Stimulated activated CD4-positive, alpha-beta T cell treated with anti-CD3 and anti-CD28 coated beads, Interleukin-1b, Interleukin-23, amount 100 ng/mL, for 4 hours (primary cell): Measurements from ENCODE around the gene PTCD1.

Source experiments
- DNase-seq, 2 donors: peaks; one replicate each; pipeline ENCODE4 v3.0.0-alpha.2; 2020; ENCODE audit warnings: low read depth in 2 of 2

Gene PTCD1

DNA sequence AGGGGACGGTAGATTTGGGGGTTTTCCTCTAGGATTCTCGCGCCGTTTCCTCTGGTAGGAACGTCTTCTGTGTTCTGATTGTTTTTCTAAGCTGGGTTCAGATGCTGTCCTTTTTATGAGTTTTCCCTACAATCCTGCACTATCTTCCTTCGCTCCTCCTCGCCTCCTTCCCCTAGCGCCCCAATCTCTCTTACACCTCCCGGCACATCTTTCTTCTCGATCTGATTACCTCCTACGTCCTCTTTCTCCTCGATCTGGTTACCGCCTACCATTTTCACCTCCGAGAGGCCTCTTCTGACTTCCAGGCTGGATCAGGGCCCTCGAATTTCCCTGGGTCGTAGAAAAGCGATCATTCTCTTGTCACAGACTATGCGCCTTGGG lies 29.4 kb downstream of the PTCD1 start:
- DNase-seq = no peak

GRCh38 chr7:99408379-99409191 lies 30.0 kb downstream of the PTCD1 start, which contains the start of the genes BUD31 and PDAP1:
BUD31 (plus strand) TSS chr7:99408969; CDS start chr7:99411093, 2,124 bp downstream.
PDAP1 (minus strand) TSS chr7:99408597; CDS start chr7:99408548, 49 bp downstream.
- DNase-seq = peak; percentile 74 to 96

GRCh38 chr7:99407872-99408378 lies 30.7 kb downstream of the PTCD1 start:
- DNase-seq = peak in 1 of 2 donors; percentile 24

DNA sequence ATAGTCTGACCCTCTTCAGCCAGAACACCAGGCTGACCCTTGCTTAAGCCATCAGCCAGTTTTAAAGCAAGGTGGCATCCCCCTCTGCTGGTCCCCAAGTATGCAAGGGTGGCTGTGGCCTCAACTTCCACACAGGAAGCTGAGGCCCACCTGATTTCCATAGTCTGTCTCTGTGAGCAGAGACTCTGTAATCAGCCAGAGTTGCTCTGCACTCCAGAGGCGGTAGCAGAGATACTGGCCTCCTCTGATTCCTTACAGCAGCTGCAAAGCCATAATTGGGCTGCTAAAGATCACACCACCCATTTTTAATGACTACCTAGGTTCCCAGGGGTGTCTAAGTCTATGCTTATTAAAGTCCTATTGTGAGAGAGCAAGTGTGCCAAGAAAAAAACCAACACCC lies 32.0 kb downstream of the PTCD1 start:
- DNase-seq = no peak

GRCh38 chr7:99404977-99405320 lies 33.6 kb downstream of the PTCD1 start:
- no peak for DNase-seq

GRCh38 chr7:99404235-99404976 lies 34.2 kb downstream of the PTCD1 start:
- no peak for DNase-seq

DNA sequence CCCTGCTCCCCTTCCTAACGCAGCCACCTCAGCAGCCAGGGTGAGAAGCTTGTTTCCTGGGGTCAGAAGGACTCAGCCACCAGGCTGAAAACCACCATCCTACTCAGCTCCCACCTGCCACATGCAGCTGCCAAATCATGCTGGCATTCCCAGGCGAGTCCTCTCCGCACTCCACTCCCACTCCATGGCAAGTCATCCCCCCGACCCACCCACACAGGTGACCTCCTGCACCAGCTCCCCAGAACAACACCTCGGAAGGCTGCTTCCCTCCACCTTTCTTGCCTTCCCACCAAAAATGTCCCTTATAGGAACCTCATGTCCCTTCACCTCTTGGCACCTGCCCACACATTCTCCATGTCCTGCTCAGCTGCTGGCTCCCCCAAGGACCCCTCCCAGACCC lies 34.8 kb downstream of the PTCD1 start:
- no peak for DNase-seq

DNA sequence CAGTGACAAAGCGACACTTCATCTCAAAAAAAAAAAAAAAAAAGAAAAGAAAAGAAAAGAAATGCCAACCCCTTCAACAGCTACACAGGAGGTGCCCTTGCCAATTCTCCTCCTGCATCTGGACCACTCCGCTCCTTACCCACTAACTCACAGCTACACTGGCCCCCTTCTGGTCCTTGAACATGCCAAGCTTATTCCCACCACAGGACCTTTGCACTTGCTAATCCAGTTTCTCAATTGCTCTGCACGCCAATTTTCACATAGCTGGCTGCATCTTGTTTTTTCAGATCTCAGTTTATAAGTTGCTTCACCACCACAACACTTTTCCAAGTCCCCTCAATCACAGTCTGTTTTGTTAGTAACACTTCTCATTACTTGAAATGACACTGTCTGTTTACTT lies 35.7 kb downstream of the PTCD1 start:
- DNase-seq = no peak

GRCh38 chr7:99399597-99399996 lies 39.0 kb downstream of the PTCD1 start:
- no peak for DNase-seq

GRCh38 chr7:99398891-99399445 lies 39.6 kb downstream of the PTCD1 start:
- DNase-seq = no peak

- no peak for DNase-seq
Observed at GRCh38 chr7:99397297-99397983, 41.2 kb downstream of the PTCD1 start.

- no peak for DNase-seq
Observed at GRCh38 chr7:99396418-99397296, 41.9 kb downstream of the PTCD1 start.

DNA sequence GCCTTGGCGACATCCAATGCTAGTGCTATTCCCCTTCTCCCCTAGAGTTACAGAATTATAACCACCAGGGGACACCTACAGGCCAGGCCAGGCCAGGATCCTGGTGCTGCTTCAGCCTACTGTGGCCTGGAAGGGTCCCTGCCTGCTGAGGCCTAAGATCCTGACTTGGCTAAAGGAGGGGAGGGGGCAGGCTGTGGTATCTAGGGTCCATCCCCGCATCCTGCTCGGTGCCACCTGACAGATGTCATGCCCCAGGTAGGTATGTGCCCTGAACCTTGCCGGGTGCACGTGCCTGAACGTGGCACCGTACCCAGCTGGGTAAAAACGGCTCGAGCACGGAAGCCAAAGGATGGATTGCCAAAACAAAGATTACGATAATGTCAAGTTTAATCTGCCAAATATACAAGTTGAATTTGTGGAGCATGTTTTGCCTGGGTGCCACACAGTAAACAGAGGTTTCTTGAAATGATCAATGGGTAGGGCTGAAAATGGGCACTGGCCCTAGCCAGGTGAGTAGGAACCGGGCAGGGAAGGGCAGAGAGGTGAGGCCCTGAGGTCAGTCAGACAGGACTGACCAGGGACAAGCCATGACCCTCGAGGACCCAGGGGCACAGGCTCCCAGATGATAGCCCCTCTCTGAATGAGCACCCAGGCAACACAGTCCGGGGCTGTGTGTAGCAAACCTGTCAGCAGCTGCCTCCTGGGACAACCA lies 42.8 kb downstream of the PTCD1 start:
- DNase-seq = no peak

DNA sequence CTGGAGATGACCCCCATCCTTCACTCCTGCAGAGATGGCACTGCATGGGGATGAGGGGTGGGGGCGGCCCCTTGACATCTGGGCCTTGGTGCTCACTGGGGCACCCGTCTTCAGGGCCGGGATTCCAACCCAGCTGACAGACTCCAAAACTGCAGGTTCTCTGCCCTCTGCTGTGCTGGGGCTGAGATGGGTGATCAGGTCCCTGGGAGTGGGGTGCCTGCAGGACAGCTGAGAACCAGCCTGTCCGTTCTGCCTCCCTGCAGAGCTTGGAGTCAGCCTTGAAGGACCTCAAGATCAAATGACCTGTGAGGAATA lies 44.5 kb downstream of the PTCD1 start:
- DNase-seq = no peak

GRCh38 chr7:99393355-99394187 lies 45.0 kb downstream of the PTCD1 start:
- DNase-seq = no peak

DNA sequence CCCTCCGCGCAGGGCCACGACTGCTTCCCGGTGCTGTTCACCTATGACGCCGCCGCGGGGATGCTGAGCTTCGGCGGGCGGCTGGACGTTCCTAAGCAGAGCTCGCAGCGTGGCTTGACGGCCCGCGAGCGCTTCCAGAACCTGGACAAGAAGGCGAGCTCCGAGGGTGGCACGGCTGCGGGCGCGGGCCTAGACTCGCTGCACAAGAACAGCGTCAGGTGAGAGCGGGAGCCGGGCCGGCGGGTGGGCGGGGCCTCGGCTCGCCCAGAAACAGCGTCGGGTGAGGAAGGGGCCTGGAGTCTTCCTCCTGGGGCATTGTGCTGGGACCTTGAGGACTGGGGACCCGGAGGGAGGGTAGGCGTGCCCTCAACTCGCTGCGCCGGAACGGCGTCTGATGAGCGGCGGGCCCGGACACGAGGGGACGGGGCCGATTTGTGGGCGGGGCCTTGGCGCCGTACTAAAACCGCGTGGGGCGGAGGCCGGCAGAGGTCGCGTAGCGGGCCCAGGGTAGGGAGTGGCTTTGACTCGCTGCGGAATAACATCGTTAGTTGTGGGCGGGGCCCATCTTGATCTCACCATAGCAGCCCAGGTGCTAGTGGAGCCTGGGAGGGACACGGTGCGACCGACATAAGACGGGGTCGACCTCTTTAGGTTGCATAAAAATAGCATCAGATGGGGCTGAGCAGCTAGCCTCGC lies 45.8 kb downstream of the PTCD1 start:
- DNase-seq = peak; percentile 70 to 72

GRCh38 chr7:99392046-99392445 lies 46.6 kb downstream of the PTCD1 start:
- DNase-seq = no peak

GRCh38 chr7:99390941-99391602 lies 47.5 kb downstream of the PTCD1 start:
- DNase-seq = no peak
